Fibroblast of mammary gland (primary cell): ENCODE data around the gene SIRPB2.
A peak's percentile ranks its signal among the peaks of the same experiment; 100 is the strongest.

Experiments
- DNase-seq: peaks from one replicate; pipeline ENCODE4 v3.0.0-alpha.2; 2010; ENCODE audit warnings: low read depth
- H3K4me3 ChIP-seq: 2 replicates; pipeline ENCODE4 v1.5.1; 2011; ENCODE audit warnings: low read depth, mild to moderate bottlenecking, low read length, moderate library complexity; ENCODE audit not compliant: control insufficient read depth
- TF ChIP-seq, protein P1 (sequence below): conservative IDR thresholded peaks from 2 replicates; pipeline ENCODE4 v1.5.1; 2011; ENCODE audit warnings: low read depth, low read length, inconsistent platforms; ENCODE audit not compliant: control insufficient read depth, insufficient read depth

Gene SIRPB2

DNA sequence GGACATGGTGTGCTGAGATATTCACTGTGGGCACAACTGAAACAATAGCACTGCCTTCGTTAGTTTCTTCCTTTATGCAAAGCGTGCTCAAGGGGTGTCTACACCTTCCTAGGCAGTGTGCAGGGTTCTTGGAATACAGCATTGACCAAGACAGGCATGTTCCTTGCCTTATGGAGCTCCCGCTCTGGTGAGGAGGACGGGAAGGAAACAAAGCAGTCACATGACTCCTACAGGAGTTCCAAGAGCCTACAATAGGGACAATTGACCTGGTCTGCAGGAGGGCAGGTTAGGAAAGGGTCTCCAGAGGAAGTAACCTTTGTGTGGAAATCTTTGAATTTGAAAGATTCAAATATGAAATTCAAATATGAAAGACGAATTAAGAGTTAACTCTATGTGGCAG, 25.8 kb upstream of the SIRPB2 start:
- TF ChIP-seq, protein P1, sequence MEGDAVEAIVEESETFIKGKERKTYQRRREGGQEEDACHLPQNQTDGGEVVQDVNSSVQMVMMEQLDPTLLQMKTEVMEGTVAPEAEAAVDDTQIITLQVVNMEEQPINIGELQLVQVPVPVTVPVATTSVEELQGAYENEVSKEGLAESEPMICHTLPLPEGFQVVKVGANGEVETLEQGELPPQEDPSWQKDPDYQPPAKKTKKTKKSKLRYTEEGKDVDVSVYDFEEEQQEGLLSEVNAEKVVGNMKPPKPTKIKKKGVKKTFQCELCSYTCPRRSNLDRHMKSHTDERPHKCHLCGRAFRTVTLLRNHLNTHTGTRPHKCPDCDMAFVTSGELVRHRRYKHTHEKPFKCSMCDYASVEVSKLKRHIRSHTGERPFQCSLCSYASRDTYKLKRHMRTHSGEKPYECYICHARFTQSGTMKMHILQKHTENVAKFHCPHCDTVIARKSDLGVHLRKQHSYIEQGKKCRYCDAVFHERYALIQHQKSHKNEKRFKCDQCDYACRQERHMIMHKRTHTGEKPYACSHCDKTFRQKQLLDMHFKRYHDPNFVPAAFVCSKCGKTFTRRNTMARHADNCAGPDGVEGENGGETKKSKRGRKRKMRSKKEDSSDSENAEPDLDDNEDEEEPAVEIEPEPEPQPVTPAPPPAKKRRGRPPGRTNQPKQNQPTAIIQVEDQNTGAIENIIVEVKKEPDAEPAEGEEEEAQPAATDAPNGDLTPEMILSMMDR, result no peak
- DNase-seq, result no peak
- no peak overlapping the region for H3K4me3 ChIP-seq

- H3K4me3 ChIP-seq, result no peak overlapping the region
- DNase-seq, result no peak
- TF ChIP-seq, protein P1, result no peak
These were observed 22.6 kb upstream of the SIRPB2 start for GRCh38 chr20:1513801-1514200.

- H3K4me3 ChIP-seq, result no peak overlapping the region
- DNase-seq, result peak; percentile 48
- TF ChIP-seq, protein P1, result peak; percentile 53
These were observed 18.0 kb upstream of the SIRPB2 start for GRCh38 chr20:1509237-1509636.

DNA sequence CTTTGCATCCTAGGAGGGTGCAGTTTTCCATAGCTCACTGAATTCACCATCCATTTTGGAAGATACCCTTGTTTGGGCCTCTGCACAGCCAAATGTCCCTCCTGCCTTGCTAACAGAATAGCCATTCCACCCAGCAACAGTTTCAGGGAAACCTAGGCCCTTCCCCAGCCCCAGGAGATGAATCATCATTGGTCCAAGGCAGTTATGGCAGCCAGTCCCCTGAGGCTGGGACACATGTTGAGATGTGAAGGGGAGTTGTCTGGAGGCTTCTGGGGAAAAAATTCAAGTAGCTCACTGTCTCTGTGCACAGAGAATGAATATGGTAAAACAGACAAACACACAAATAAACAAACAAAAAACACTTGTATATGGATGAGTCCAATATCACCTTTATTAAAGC, 17.4 kb upstream of the SIRPB2 start:
- DNase-seq, result no peak
- TF ChIP-seq, protein P1, result no peak

GRCh38 chr20:1507276-1507675, 16.1 kb upstream of the SIRPB2 start:
- DNase-seq, result no peak
- no peak overlapping the region for H3K4me3 ChIP-seq
- TF ChIP-seq, protein P1, result no peak

More for the DNA sequence above, 17.4 kb upstream of the SIRPB2 start:
- no peak overlapping the region for H3K4me3 ChIP-seq

GRCh38 chr20:1505871-1506270, 14.7 kb upstream of the SIRPB2 start:
- H3K4me3 ChIP-seq, result no peak overlapping the region
- no peak for DNase-seq
- TF ChIP-seq, protein P1, result no peak

GRCh38 chr20:1505361-1505760, 14.1 kb upstream of the SIRPB2 start:
- no peak overlapping the region for H3K4me3 ChIP-seq
- TF ChIP-seq, protein P1, result no peak
- DNase-seq, result peak; percentile 6
